Fibroblast of skin of back (primary cell): Measurements from ENCODE around the gene DTYMK.
A peak's percentile ranks its signal among the peaks of the same experiment; 100 is the strongest.

Experiments
- DNase-seq: peaks from one replicate; pipeline ENCODE4 v3.0.0-alpha.2; 2013

Gene DTYMK

GRCh38 chr2:241703032-241703604 is 16.5 kb upstream of the DTYMK start:
- DNase-seq = peak; percentile 28

- DNase-seq = peak; percentile 69
Observed at GRCh38 chr2:241702155-241703031, 15.8 kb upstream of the DTYMK start.

- DNase-seq = peak; percentile 92
Observed at GRCh38 chr2:241701399-241702154, 15.0 kb upstream of the DTYMK start, which contains the start of gene ING5. ING5 (plus strand) TSS chr2:241702039; CDS start chr2:241702066, 27 bp downstream.

GRCh38 chr2:241701149-241701398 is 14.5 kb upstream of the DTYMK start:
- DNase-seq = no peak

GRCh38 chr2:241695651-241696050 is 9.0 kb upstream of the DTYMK start:
- DNase-seq = no peak

GRCh38 chr2:241692448-241692847 is 5.8 kb upstream of the DTYMK start:
- DNase-seq = peak; percentile 70

GRCh38 chr2:241690202-241690717 is 3.6 kb upstream of the DTYMK start:
- DNase-seq = no peak

GRCh38 chr2:241689306-241689705 is 2.7 kb upstream of the DTYMK start:
- no peak for DNase-seq

- no peak for DNase-seq
Observed at GRCh38 chr2:241686324-241686649, 328 bp downstream of the DTYMK start.

GRCh38 chr2:241680827-241681599 is 5.6 kb downstream of the DTYMK start:
- peak; percentile 85 for DNase-seq

- DNase-seq = no peak
Observed at GRCh38 chr2:241680044-241680443, 6.6 kb downstream of the DTYMK start.

- no peak for DNase-seq
Observed at GRCh38 chr2:241678784-241679540, 7.7 kb downstream of the DTYMK start.

GRCh38 chr2:241678307-241678706 is 8.3 kb downstream of the DTYMK start:
- DNase-seq = no peak

- DNase-seq = no peak
Observed at GRCh38 chr2:241677392-241677791, 9.2 kb downstream of the DTYMK start.

- no peak for DNase-seq
Observed at GRCh38 chr2:241676665-241677064, 9.9 kb downstream of the DTYMK start.

- no peak for DNase-seq
Observed at GRCh38 chr2:241675885-241676284, 10.7 kb downstream of the DTYMK start.

- DNase-seq = no peak
Observed at GRCh38 chr2:241673797-241674725, 12.6 kb downstream of the DTYMK start.

- no peak for DNase-seq
Observed at GRCh38 chr2:241673189-241673663, 13.4 kb downstream of the DTYMK start.

- no peak for DNase-seq
Observed at GRCh38 chr2:241672243-241673188, 14.1 kb downstream of the DTYMK start.
